ENCODE results near the gene STK25. TPM values are rescaled to one million over a fixed set of nuclear protein-coding genes. Genes with fewer than 3 reads are reported as not detected.
A peak's percentile ranks its signal among the peaks of the same experiment; 100 is the strongest.

The STK25 gene
- polyA plus RNA-seq, 2 of the 4 experiments (the other 2 are of a cell fraction) = 101 to 138 TPM

DNA sequence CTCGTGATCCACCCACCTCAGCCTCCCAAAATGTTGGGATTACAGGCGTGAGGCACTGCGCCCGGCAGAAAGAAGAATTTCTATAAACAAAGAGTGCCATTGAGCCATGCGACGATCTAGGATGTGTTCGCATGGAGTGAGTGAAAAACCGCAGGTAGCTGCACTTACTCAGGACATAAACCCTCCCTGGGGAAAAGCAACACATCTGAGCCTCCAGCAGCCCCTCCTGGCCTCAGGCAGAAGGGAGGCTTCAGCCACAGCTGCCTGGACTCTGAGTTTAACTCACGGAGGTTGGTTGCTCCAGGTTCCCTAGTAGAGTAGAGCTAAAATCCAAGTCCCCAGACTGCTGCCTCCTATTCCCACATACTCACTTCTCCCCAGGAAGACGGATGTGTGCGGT is 11.3 kb upstream of the STK25 start:
- CTCF ChIA-PET = interaction anchor here (1.4 kb wide), 1 partner anchor 33 kb away, joined by 3 read pairs; no protein-coding TSS in a partner anchor
- H3K4me1 ChIP-seq = no peaks in the 10 kb centered on the region
- 79% methylated on average over 11 of the region's 11 CpGs for WGBS (ENCODE audit: missing lambda C conversion rate)
- ATAC-seq = peak in 1 of 2 experiments; percentile 23; a peak in 1 of 6 replicates
- no peak for DNase-seq (ENCODE audit: low read depth in 1 of 2, low spot score in 1 of 2)
- POLR2A ChIA-PET = no interaction called here
- H3K4me3 ChIP-seq = no peak overlapping the region
- no peak overlapping the region for H3K4me2 ChIP-seq
- no peak for FAIRE-seq
- no peaks in the 10 kb centered on the region for H3K9me3 ChIP-seq
- no peak overlapping the region for H3K27ac ChIP-seq
- TF ChIP-seq RARB (CRISPR knock-in tag; IDR thresholded peaks at IDR 0.05) (no peak), ZC3H11A (IDR thresholded peaks at IDR 0.05) (no peak)

DNA sequence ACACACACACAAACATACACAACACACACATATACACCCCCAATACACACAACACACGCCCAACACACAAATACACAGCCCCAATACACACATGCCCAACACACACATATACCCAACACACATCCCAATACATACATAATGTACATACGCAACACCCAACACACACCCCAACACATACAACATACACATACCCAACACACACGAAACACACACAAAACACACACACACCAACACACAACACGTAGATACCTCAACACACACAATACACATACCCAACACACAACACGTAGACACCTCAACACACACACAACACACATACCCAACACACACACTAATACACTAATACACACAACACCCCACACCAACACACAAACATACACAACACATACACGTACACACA is 8.9 kb upstream of the STK25 start:
- TF ChIP-seq, protein P1, sequence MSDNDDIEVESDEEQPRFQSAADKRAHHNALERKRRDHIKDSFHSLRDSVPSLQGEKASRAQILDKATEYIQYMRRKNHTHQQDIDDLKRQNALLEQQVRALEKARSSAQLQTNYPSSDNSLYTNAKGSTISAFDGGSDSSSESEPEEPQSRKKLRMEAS (IDR thresholded peaks at IDR 0.05) = no peak
- TF ChIP-seq ZNF302 (CRISPR knock-in tag; IDR thresholded peaks at IDR 0.05) (no peak), NFE2L2 (conservative IDR thresholded peaks at IDR 0.05; ENCODE audit: low read length) (no peak), HOXA7 (CRISPR knock-in tag; IDR thresholded peaks at IDR 0.05) (no peak), KDM5A (IDR thresholded peaks at IDR 0.05) (no peak), RNF2 (IDR thresholded peaks at IDR 0.05; ENCODE audit: borderline replicate concordance, low read depth) (no peak), SMC3 (IDR thresholded peaks at IDR 0.05) (no peak)
- TF ChIP-seq, protein P2, sequence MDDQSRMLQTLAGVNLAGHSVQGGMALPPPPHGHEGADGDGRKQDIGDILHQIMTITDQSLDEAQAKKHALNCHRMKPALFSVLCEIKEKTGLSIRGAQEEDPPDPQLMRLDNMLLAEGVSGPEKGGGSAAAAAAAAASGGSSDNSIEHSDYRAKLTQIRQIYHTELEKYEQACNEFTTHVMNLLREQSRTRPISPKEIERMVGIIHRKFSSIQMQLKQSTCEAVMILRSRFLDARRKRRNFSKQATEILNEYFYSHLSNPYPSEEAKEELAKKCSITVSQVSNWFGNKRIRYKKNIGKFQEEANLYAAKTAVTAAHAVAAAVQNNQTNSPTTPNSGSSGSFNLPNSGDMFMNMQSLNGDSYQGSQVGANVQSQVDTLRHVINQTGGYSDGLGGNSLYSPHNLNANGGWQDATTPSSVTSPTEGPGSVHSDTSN (IDR thresholded peaks at IDR 0.05) = no peak
- Histone ChIP-seq H3K4me3 (no peak overlapping the region), H3K4me1 (no peaks in the 10 kb centered on the region), H3K4me2 (no peak overlapping the region), H3K9me3 (no peaks in the 10 kb centered on the region), H3K27ac (no peak overlapping the region)
- no peak for ATAC-seq
- WGBS (ENCODE audit: missing lambda C conversion rate) = 63% methylated on average over 6 of the region's 6 CpGs
- CTCF ChIA-PET = no interaction called here
- DNase-seq (ENCODE audit: low read depth in 1 of 2, low spot score in 1 of 2) = no peak
- no peak for FAIRE-seq
- POLR2A ChIA-PET = no interaction called here

DNA sequence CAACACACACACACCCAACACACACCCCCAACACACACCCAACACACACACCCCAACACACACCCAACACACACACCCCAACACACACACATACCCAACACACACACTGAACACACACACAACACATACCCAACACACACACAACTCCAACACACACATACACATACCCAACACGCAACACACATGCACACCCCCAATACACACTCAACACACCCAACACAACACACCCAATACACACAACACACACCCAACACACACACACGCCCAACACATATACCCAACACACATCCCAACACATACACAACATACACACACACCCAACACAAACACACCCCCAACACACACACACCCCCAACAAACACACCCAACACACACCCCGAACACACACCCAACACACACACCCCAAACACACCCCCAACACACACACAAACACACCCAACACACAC is 8.2 kb upstream of the STK25 start:
- WGBS (ENCODE audit: missing lambda C conversion rate) = 96% methylated on average over 3 of the region's 3 CpGs
- ChIA-PET POLR2A (interaction anchor here (0.8 kb wide), 1 partner anchor 17 kb away, joined by 4 read pairs; no protein-coding TSS in a partner anchor), CTCF (no interaction called here)
- TF ChIP-seq POLR2A (IDR thresholded peaks at IDR 0.05; ENCODE audit: low read length) (no peak), EHMT2 (IDR thresholded peaks at IDR 0.05; ENCODE audit: low read depth) (no peak), RFX5 (IDR thresholded peaks at IDR 0.05) (no peak), RARB (CRISPR knock-in tag; IDR thresholded peaks at IDR 0.05) (no peak), GATA3 (IDR thresholded peaks at IDR 0.05; ENCODE audit: borderline replicate concordance) (no peak), HOXA7 (CRISPR knock-in tag; IDR thresholded peaks at IDR 0.05) (no peak), ZFP36 (IDR thresholded peaks at IDR 0.05; ENCODE audit: borderline replicate concordance, partially characterized antibody) (no peak), KDM5A (IDR thresholded peaks at IDR 0.05) (no peak), TFCP2L1 (CRISPR knock-in tag; IDR thresholded peaks at IDR 0.05) (no peak)
- TF ChIP-seq, protein P3, sequence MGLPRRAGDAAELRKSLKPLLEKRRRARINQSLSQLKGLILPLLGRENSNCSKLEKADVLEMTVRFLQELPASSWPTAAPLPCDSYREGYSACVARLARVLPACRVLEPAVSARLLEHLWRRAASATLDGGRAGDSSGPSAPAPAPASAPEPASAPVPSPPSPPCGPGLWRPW (IDR thresholded peaks at IDR 0.05) = no peak
- no peaks in the 10 kb centered on the region for H3K9me3 ChIP-seq
- ATAC-seq = no peak
- FAIRE-seq = no peak
- H3K4me3 ChIP-seq = no peak overlapping the region
- no peaks in the 10 kb centered on the region for H3K4me1 ChIP-seq
- no peak overlapping the region for H3K4me2 ChIP-seq
- H3K27ac ChIP-seq = no peak overlapping the region
- no peak for DNase-seq (ENCODE audit: low read depth in 1 of 2, low spot score in 1 of 2)

DNA sequence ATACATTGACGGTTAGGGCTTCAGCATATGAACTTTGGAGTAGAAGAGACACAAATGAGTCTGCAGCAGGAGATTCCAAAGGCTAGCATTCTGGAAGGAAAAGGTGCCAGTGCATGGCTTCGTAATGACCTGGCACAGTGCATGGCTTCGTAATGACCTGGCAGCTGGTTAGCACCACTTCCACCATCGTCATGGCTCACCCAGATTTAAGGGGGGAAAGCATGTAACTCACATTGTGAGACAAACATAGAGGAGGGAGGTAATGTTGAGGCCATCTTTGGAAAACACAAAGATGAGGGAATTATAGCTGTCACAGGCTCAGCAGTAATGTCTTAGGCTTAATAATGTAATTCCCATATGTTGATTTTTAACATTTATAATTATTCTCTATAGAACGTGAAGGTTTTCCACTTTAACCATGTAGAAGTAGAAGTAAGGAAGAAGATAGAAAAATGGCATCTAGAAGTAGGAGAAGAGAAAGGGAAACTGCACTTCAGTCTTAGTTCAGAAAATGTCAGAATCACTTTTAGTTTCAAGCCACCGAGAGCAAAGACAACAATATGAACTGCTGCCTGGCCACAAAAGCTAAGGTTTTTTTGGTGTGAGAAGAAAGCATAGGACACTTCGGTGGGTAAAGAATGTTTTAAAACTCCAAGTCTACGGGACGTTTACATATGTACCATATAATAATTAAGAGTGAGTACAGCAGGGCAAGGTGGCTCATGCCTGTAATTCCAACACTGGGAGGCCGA is 6.8 kb upstream of the STK25 start:
- ATAC-seq = peak in 1 of 2 experiments; percentile 16; a peak in 2 of 6 replicates
- Histone ChIP-seq H3K4me3 (no peak overlapping the region), H3K9me3 (no peaks in the 10 kb centered on the region), H3K27ac (no peak overlapping the region), H3K4me2 (no peak overlapping the region), H3K4me1 (no peaks in the 10 kb centered on the region)
- WGBS (ENCODE audit: missing lambda C conversion rate) = 75% methylated on average over 10 of the region's 10 CpGs
- POLR2A ChIA-PET = no interaction called here
- DNase-seq (ENCODE audit: low read depth in 1 of 2, low spot score in 1 of 2) = no peak
- CTCF ChIA-PET = interaction anchor here (1.0 kb wide), 1 partner anchor 11 kb away, joined by 6 read pairs; no protein-coding TSS in a partner anchor
- no peak for TF ChIP-seq FOSB (CRISPR knock-in tag; IDR thresholded peaks at IDR 0.05)
- TF ChIP-seq FOXS1 (CRISPR knock-in tag; IDR thresholded peaks at IDR 0.05) = no peak
- TF ChIP-seq, protein P4, sequence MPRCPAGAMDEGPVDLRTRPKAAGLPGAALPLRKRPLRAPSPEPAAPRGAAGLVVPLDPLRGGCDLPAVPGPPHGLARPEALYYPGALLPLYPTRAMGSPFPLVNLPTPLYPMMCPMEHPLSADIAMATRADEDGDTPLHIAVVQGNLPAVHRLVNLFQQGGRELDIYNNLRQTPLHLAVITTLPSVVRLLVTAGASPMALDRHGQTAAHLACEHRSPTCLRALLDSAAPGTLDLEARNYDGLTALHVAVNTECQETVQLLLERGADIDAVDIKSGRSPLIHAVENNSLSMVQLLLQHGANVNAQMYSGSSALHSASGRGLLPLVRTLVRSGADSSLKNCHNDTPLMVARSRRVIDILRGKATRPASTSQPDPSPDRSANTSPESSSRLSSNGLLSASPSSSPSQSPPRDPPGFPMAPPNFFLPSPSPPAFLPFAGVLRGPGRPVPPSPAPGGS (IDR thresholded peaks at IDR 0.05) = no peak
- TF ChIP-seq HOXB13 (CRISPR knock-in tag; IDR thresholded peaks at IDR 0.05; ENCODE audit: low read depth) = no peak
- TF ChIP-seq POLR2AphosphoS2 (conservative IDR thresholded peaks at IDR 0.05; ENCODE audit: low read length) = no peak
- TF ChIP-seq JUNB (IDR thresholded peaks at IDR 0.05) = no peak
- TF ChIP-seq, protein P5, sequence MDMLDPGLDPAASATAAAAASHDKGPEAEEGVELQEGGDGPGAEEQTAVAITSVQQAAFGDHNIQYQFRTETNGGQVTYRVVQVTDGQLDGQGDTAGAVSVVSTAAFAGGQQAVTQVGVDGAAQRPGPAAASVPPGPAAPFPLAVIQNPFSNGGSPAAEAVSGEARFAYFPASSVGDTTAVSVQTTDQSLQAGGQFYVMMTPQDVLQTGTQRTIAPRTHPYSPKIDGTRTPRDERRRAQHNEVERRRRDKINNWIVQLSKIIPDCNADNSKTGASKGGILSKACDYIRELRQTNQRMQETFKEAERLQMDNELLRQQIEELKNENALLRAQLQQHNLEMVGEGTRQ (IDR thresholded peaks at IDR 0.05) = no peak
- TF ChIP-seq, protein P2 (IDR thresholded peaks at IDR 0.05) = no peak
- no peak for TF ChIP-seq ESRRA (IDR thresholded peaks at IDR 0.05; ENCODE audit: borderline replicate concordance, low read length)
- no peak for FAIRE-seq

Data from A549 (cell line).